ENCODE results near the gene MIPOL1.
"Not testable (repeated sequence)": the region's sequence is repeated elsewhere in the genome, so short reads cannot be mapped to it uniquely, and the experiment has no call there.

MIPOL1 gene

DNA sequence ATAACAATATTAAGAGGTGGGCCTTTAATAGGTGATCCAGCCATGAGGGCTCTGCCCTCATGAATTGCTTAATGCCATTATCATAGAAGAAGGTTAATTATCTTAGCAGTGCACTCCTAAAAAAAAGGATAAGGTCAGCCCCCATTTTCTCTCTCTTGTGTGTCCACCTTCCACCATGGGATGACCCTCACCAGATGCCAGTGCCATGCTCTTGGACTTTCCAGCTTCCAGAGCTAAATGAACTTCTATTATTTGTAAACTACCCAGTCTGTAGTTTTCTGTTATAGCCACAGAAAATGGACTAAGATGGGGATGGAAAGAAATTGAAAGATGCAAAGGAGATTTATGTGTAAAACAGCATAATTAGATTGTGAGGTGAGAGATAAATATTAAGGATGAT is 271.9 kb downstream of the MIPOL1 start:
- no peak for DNase-seq

- DNase-seq: no peak
Observed at GRCh38 chr14:37470251-37470650, 272.5 kb downstream of the MIPOL1 start.

- no peak for DNase-seq
Observed at GRCh38 chr14:37472906-37473305, 275.2 kb downstream of the MIPOL1 start.

DNA sequence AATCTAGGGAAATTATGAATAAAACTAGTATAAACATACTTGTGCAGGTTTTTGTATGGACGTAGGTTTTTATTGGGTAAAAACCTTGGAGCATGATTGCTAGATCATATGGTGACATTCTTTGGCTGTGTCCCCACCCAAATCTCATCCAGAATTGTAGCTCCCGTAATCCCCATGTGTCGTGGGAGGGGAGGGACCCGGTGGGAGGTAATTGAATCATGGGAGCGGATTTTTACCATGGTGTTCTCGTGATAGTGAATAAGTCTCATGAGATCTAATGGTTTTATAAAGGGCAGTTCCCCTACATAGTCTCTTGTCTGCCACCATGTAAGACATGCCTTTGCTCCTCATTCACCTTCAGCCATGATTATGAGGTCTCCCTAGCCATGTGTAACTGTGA is 276.5 kb downstream of the MIPOL1 start:
- no peak for DNase-seq

DNA sequence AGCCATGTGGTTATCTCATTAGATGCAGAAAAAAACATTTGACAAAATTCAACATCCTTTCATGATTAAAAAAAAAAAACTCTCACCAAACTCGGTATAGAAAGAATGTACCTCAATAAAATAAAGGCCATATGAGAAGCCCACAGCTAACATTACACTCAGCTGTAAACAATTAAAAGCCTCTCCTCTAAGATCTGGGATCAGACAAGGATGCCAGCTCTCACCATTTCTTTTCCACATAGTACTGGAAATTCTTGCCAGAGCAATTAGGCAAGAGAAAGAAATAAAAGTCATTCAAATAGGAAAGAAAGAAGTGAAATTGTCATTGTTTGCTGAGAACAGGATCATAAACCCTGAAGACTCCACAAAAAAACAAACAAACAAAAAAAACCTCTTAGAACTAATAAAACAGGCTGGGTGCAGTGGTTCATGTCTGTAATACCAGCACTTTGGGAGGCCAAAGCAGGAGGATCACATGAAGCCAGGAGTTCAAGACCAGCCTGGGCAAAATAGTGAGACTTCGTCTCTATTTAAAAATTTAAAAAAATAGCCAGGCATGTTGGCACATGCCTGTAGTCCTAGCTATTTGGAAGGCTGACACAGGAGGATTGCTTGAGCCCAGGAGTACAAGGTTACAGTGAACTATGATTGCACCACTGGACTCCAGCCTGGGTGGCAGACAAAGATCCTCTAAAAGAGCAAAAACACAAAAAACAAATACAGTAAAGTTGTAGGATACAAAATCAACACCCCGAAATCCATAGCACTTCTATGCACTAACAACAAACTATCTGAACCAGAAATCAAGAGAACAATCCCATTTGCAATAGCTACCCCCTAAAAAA is 282.9 kb downstream of the MIPOL1 start:
- DNase-seq: no peak

- no peak for DNase-seq
Observed at GRCh38 chr14:37482428-37482827, 284.7 kb downstream of the MIPOL1 start.

DNA sequence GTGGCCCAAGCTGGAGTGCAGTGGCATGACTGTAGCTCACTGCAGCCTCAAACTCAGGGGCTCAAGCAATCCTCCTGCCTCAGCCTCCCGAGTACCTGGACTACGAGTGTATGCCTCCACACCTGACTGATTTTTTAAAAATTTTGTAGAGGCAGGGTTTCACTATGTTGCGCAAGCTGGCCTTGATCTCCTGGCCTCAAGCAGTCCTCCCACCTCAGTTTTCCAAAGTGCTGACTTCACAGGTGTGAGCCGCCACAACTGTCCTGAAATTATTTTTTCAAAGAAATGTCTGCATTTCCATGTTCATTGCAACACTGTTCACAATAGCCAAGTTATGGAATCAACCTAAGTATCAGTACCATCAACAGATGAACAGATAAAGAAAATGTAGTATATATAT is 285.9 kb downstream of the MIPOL1 start:
- DNase-seq: no peak

DNA sequence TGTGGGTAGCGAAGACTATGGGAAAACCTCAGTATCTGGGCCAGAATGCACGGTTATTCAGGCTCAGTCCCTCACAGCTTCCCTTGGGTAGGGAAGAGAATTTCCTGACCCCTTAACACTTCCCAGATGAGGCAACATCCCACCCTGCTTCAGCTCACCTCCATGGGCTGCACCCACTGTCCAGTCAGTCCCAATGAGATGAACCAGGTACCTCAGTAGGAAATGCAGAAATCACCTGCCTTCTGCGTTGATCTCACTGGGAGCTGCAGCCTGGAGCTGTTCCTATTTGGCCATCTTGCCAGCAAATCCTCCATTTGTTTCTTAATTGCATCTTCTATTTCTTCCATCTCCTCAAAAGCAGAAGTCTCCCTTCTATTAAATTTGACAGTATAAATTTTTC is 292.9 kb downstream of the MIPOL1 start:
- DNase-seq: no peak

DNA sequence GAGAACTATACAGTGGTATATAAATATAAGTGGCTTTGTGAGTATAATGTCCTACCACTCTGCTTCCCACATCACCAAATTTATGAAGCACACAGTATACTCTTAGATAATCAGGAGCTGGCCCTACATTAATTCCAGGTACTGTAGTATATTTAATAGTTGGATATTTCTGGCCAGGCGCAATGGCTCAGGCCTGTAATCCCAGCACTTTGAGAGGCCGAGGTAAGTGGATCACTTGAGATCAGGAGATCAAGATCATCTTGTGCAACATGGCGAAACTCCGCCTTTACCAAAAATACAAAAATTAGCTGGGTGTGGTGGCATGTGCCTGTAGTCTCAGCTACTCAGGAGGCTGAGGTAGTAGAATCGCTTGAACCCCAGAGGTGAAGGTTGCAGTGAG is 293.3 kb downstream of the MIPOL1 start:
- no peak for DNase-seq

GRCh38 chr14:37493606-37494005 is 295.9 kb downstream of the MIPOL1 start:
- no peak for DNase-seq

- DNase-seq: no peak
Observed at GRCh38 chr14:37497422-37497821, 299.7 kb downstream of the MIPOL1 start.

GRCh38 chr14:37501877-37502276 is 304.1 kb downstream of the MIPOL1 start:
- no peak for DNase-seq

DNA sequence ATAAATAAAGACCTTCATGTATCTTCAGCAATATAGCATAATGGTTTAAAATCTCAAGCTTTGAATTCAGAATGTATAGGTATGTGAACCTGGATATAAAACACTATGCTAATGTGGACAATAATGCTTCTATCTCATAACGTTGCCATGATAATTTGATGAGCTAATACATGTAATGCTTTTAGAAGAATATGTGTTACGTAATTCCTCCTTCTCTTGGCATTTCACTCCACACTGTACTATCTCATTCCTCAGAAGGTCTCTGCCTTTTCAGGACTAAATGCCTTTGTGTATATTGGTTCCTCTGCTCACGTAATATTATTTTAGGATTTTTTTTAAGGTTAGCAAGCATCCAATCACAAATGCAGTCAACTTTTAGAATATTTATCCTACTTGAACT is 310.8 kb downstream of the MIPOL1 start:
- DNase-seq: no peak

- DNase-seq: no peak
Observed at GRCh38 chr14:37512173-37512572, 314.4 kb downstream of the MIPOL1 start.

DNA sequence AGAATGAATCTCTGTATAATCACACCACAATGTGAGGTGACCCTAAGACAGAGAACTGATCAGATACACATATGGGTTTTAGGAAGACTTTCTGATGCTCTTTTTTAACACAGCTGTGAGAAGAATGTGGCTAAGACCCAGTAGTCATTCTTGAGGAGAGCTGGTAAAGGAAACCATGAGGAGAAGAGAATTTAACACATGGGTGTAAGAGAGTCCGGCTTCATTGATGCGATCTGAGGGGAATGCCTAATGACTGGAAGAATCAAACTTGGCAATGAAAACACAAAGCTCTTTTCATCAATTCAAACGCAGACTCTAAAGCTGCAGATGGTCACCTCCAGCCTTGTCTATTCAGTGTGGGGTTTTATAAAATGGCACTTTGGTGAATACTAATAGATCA is 318.0 kb downstream of the MIPOL1 start:
- DNase-seq: no peak

DNA sequence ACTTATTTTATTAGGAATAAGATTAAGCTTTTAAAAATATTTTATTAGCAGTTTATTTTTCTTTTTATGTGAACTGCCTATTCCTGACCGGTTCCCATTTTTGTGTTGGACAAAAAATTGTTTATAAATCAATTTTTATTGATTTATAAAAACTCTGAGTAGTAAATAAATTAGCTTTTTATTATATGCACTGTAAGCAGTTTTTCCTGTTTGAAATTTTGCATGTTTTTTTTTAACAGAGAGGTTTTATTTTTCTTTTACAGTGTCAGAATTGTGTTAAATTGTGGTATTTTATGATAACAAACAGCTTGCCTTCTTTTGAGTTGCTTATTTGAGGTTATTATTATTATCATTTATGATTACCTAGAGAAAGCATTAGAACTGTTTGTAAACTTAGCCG is 329.3 kb downstream of the MIPOL1 start:
- no peak for DNase-seq

DNA sequence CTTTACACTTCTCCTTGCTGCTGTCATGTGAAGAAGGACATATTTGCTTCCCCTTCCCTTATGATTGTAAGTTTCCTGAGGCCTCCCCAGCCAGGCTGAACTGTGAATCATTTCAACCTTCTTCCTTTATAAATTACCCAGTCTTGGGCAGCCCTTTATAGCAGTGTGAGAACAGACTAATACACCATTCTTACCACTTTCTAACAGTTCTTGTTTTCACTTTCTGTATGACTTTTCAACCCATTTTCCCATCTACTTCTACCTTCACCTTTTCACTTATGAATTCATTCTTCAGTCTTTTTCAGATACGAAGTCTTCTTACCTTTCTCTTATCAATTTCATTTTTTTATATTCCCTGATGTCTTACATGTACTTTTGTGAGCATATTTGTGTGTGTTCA is 342.3 kb downstream of the MIPOL1 start:
- no peak for DNase-seq

- no peak for DNase-seq
Observed at GRCh38 chr14:37544407-37544806, 346.7 kb downstream of the MIPOL1 start.

- DNase-seq: no peak
Observed at GRCh38 chr14:37545174-37545573, 347.4 kb downstream of the MIPOL1 start.

DNA sequence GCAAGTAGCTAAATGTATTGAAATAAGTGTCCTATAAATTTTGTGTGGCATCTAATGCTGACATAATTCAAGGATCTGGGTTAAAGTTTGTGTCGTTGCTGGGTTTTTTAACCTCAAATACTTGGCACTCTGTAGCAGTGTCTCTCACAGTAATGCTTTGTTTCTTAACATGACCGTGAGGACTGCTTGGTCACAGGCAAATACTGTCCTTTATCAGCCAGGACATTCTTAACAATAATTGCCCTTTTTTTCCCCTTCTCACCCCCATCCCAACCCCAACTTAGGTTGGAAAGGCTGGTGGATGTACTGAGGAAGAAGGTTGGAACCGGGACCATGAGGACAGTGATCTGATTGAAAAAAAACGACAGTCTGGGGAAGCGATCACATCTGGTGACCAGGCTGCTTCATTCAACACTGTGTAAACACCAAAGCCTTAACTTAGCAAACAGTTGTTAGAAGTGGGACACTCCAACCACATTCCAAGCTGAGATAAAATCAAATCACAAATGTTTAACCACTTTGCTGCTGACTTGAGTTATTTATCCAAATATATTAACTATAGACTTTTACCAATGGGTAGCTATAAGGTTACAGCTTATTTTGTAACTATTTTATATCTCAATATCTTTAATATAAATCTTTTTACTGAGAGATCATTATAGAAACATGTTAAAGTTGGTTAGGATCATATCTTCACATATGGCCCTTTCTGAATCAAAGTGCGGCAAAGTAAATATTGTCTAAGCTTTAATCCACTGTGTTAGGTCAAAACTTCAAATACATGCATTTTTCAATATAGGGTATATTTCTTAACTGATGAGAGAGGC is 349.1 kb downstream of the MIPOL1 start:
- peak; percentile 17 for DNase-seq

DNA sequence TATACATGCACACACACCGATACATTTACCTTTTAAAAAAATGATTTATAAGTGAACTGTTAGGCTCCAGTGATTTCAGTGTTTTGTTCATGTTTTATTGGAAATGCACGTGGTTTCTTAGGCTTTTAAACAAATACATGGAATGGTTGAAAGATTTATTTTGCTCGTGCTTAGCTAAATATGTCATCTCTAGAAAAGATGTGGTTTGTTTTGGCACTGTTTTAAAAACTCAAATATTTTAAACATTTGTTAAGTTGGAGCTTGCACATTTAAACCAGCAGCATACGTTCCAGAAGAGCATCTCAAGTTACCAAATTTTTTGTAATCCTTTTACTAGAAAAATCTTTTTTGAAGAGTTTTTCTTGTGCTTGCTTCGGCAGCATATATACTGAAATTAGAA is 352.8 kb downstream of the MIPOL1 start:
- DNase-seq: no peak

GRCh38 chr14:37551119-37551518 is 353.4 kb downstream of the MIPOL1 start:
- DNase-seq: no peak

GRCh38 chr14:37553935-37554550 is 356.3 kb downstream of the MIPOL1 start:
- DNase-seq: no peak

DNA sequence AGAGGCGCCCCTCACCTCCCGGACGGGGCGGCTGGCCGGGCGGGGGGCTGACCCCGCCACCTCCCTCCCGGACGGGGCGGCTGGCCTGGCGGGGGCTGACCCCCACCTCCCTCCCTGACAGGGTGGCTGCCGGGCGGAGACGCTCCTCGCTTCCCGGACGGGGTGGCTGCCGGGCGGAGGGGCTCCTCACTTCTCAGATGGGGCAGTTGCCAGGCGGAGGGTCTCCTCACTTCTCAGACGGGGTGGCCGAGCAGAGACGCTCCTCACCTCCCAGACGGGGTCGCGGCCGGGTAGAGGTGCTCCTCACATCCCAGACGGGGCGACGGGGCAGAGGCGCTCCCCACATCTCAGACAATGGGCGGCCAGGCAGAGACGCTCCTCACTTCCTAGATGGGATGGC is 357.9 kb downstream of the MIPOL1 start:
- DNase-seq: not testable (repeated sequence)
